CD14-positive monocyte (primary cell): ENCODE measurements around the gene TNIK. TPM values are rescaled to one million over a fixed set of nuclear protein-coding genes. Genes with fewer than 3 reads are reported as not detected.

Source experiments
- DNase-seq, 3 donors: peaks; one replicate each; pipeline ENCODE4 v3.0.0-alpha.2; 2011 to 2022
- H2AFZ ChIP-seq: 2 replicates; pipeline ENCODE4 v1.6.0; 2012; ENCODE audit warnings: mild to moderate bottlenecking, low read depth, low read length, inconsistent platforms; ENCODE audit not compliant: insufficient read depth, poor library complexity, severe bottlenecking
- H3K27ac ChIP-seq, 2 donors: 1 replicate in 1 of 2; 2 replicates in 1 of 2; pipeline ENCODE4 v1.5.1; 2012 to 2013; ENCODE audit warnings: low read length in 2 of 2, control low read depth in 1 of 2, inconsistent platforms in 1 of 2, low read depth in 1 of 2, mild to moderate bottlenecking in 1 of 2
- H3K27me3 ChIP-seq, 2 donors: one replicate each; pipeline versions ENCODE4 v1.6.0 to v1.6.1; 2011 to 2013; ENCODE audit warnings: low read length in 2 of 2; ENCODE audit not compliant: control insufficient read depth in 2 of 2, insufficient read depth in 2 of 2
- H3K36me3 ChIP-seq, 2 donors: replicated peaks in 1 of 2; 1 replicate in 1 of 2; 2 replicates in 1 of 2; pipeline versions ENCODE4 v1.5.1 to v1.6.1; 2012 to 2013; ENCODE audit warnings: low read length in 2 of 2, control low read depth in 1 of 2, inconsistent platforms in 1 of 2, mild to moderate bottlenecking in 1 of 2; ENCODE audit not compliant: insufficient read depth in 2 of 2, control insufficient read depth in 1 of 2
- H3K4me1 ChIP-seq, 2 donors: 1 replicate in 1 of 2; 2 replicates in 1 of 2; pipeline versions ENCODE4 v1.5.1 to v1.6.1; 2012 to 2013; ENCODE audit warnings: low read length in 2 of 2, control low read depth in 1 of 2, inconsistent platforms in 1 of 2, mild to moderate bottlenecking in 1 of 2, moderate library complexity in 1 of 2; ENCODE audit not compliant: insufficient read depth in 2 of 2, control insufficient read depth in 1 of 2
- H3K4me2 ChIP-seq: replicated peaks from 2 replicates; pipeline ENCODE3; 2012; ENCODE audit warnings: low read length, moderate library complexity, mild to moderate bottlenecking; ENCODE audit not compliant: poor library complexity, severe bottlenecking; ENCODE audit errors: extremely low read depth
- H3K4me3 ChIP-seq, 3 experiments: fragments of 200-600 bp in 1 of 3; sonication (generic) in 1 of 3; replicated peaks in 1 of 3; 1 replicate in 2 of 3; 2 replicates in 1 of 3; pipeline ENCODE4 v1.5.1; 2011 to 2013; ENCODE audit warnings: low read length in 3 of 3, mild to moderate bottlenecking in 3 of 3, control low read depth in 2 of 3, low read depth in 2 of 3, inconsistent platforms in 1 of 3, moderate library complexity in 1 of 3
- H3K79me2 ChIP-seq: 2 replicates; pipeline ENCODE4 v1.6.0; 2012; ENCODE audit warnings: mild to moderate bottlenecking, control low read depth, inconsistent platforms, low read length, moderate library complexity; ENCODE audit not compliant: insufficient read depth
- H3K9ac ChIP-seq: 2 replicates; pipeline ENCODE4 v1.6.0; 2017; ENCODE audit warnings: low read length, mild to moderate bottlenecking; ENCODE audit not compliant: insufficient read depth, poor library complexity, severe bottlenecking
- H3K9me3 ChIP-seq, 2 donors: replicated peaks in 1 of 2; 1 replicate in 1 of 2; 2 replicates in 1 of 2; pipeline versions ENCODE4 v1.5.1 to v1.6.1; 2012 to 2013; ENCODE audit warnings: low read length in 2 of 2, control low read depth in 1 of 2; ENCODE audit not compliant: control insufficient read depth in 1 of 2, insufficient read depth in 1 of 2
- H4K20me1 ChIP-seq: 2 replicates; pipeline ENCODE4 v1.6.0; 2012; ENCODE audit warnings: mild to moderate bottlenecking, low read length, control low read depth, moderate library complexity; ENCODE audit not compliant: insufficient read depth
- H3K27ac Mint-ChIP-seq, 7 donors: one replicate each; pipeline ENCODE4 v1.8.0; 2020; ENCODE audit warnings: mild to moderate bottlenecking in 7 of 7, mixed read lengths in 7 of 7, moderate library complexity in 6 of 7, inconsistent platforms in 2 of 7
- H3K27me3 Mint-ChIP-seq, 3 donors: one replicate each; pipeline ENCODE4 v1.8.0; 2021 to 2022; ENCODE audit warnings: low read depth in 3 of 3, mild to moderate bottlenecking in 3 of 3, mixed read lengths in 3 of 3, moderate library complexity in 3 of 3, inconsistent platforms in 1 of 3
- H3K36me3 Mint-ChIP-seq, 2 donors: one replicate each; pipeline ENCODE4 v1.8.0; 2020; ENCODE audit warnings: mixed read lengths in 2 of 2, inconsistent platforms in 1 of 2, mild to moderate bottlenecking in 1 of 2
- H3K4me1 Mint-ChIP-seq: one replicate; pipeline ENCODE4 v1.8.0; 2020; ENCODE audit warnings: mild to moderate bottlenecking, mixed read lengths
- H3K4me3 Mint-ChIP-seq, 2 donors: one replicate each; pipeline ENCODE4 v1.8.0; 2020; ENCODE audit warnings: mild to moderate bottlenecking in 2 of 2, mixed read lengths in 2 of 2, moderate library complexity in 1 of 2
- H3K9me3 Mint-ChIP-seq, 7 donors: one replicate each; pipeline ENCODE4 v1.8.0; 2020 to 2022; ENCODE audit warnings: mixed read lengths in 7 of 7, mild to moderate bottlenecking in 6 of 7, moderate library complexity in 6 of 7, inconsistent platforms in 2 of 7
- CTCF ChIP-seq: fragments of 200-600 bp; IDR thresholded peaks from one replicate; pipeline ENCODE4 v1.8.0; 2022; ENCODE audit warnings: antibody characterized with exemption, mild to moderate bottlenecking
- WGBS: methylation state at CpG from one replicate; pipeline ENCODE4 v1.1.5; 2013; ENCODE audit warnings: missing lambda C conversion rate; ENCODE audit not compliant: insufficient coverage; 5-methylcytosine and 5-hydroxymethylcytosine counted together
- intact Hi-C, 2 donors: fragments of 100-400 bp; cut with micrococcal nuclease; formaldehyde crosslinking; loops; one replicate each; pipeline versions ENCODE4 v1.15.0 to v1.15.1; 2023
- polyA plus RNA-seq, 3 donors: library from polyadenylated mRNA; depleted of rRNA in 1 of 3; unstranded in 2 of 3; stranded (reverse) in 1 of 3; fragments of 300-500 nt in 2 of 3; fragments of >200 nt in 1 of 3; fragmentation: Illumina TruSeq in 2 of 3; gene quantifications; 1 replicate in 2 of 3; 2 replicates in 1 of 3; pipeline ENCODE4 v1.2.3, GENCODE V29; 2012 to 2021

The TNIK gene
- polyA plus RNA-seq, 3 donors, result 0.36 to 1.8 (median 0.75) TPM

GRCh38 chr3:171219258-171219657 lies 240.9 kb downstream of the TNIK start:
- DNase-seq, result no peak
- Histone ChIP-seq H3K36me3 (no peaks in the 10 kb centered on the region), H3K27me3 (no peaks in the 10 kb centered on the region), H3K79me2 (no peaks in the 10 kb centered on the region), H3K4me3 (no peak overlapping the region), H3K4me1 (no peaks in the 10 kb centered on the region), H3K4me2 (no peak overlapping the region), H2AFZ (no peak overlapping the region), H4K20me1 (no peaks in the 10 kb centered on the region), H3K27ac (no peak overlapping the region), H3K9me3 (no peaks in the 10 kb centered on the region), H3K9ac (no peak overlapping the region)
- Mint-ChIP-seq H3K9me3 (peaks cover 0 to 4% (median 1%) of the 10 kb centered on the region in 7 donors), H3K36me3 (no peaks in the 10 kb centered on the region), H3K27ac (no peak overlapping the region), H3K4me3 (no peak overlapping the region), H3K27me3 (no peaks in the 10 kb centered on the region), H3K4me1 (no peaks in the 10 kb centered on the region)
- intact Hi-C loops, result no loop called here
- TF ChIP-seq CTCF, result no peak

- Histone ChIP-seq H3K27ac (no peak overlapping the region), H3K4me3 (no peak overlapping the region), H3K36me3 (no peaks in the 10 kb centered on the region), H3K4me1 (no peaks in the 10 kb centered on the region), H4K20me1 (no peaks in the 10 kb centered on the region), H3K79me2 (no peaks in the 10 kb centered on the region), H3K27me3 (no peaks in the 10 kb centered on the region), H3K9me3 (no peaks in the 10 kb centered on the region), H2AFZ (no peak overlapping the region), H3K4me2 (no peak overlapping the region), H3K9ac (no peak overlapping the region)
- Mint-ChIP-seq H3K4me1 (no peaks in the 10 kb centered on the region), H3K27ac (no peak overlapping the region), H3K9me3 (peaks cover 0 to 2% (median 0%) of the 10 kb centered on the region in 7 donors), H3K36me3 (no peaks in the 10 kb centered on the region), H3K27me3 (no peaks in the 10 kb centered on the region), H3K4me3 (no peak overlapping the region)
- no peak for DNase-seq
- no peak for TF ChIP-seq CTCF
- intact Hi-C loops, result no loop called here
- 80% methylated on average over 1 of the region's 3 CpGs for WGBS
These were observed 242.1 kb downstream of the TNIK start for GRCh38 chr3:171218069-171218468.
